ENCODE data around the gene SCRN3.

DNA sequence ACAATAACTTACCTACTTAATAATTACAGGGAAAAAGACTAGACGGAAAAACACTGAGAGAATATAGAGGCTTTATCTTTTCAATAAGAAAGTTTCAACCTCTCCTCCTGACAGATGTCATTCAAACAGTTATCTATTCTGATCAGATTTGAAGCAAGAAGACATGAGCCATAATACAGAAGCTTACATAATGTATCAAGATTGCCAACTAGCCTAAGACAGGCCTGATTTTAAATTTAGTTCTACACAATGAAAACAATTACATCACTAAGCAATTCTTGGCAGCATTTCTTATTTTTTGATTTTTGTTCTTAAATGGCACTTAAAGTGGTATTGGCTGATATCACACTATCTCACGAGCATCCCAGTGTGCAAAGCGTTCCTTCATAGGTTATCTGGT lies 49.7 kb downstream of the SCRN3 start:
- TF ChIP-seq, protein P1, sequence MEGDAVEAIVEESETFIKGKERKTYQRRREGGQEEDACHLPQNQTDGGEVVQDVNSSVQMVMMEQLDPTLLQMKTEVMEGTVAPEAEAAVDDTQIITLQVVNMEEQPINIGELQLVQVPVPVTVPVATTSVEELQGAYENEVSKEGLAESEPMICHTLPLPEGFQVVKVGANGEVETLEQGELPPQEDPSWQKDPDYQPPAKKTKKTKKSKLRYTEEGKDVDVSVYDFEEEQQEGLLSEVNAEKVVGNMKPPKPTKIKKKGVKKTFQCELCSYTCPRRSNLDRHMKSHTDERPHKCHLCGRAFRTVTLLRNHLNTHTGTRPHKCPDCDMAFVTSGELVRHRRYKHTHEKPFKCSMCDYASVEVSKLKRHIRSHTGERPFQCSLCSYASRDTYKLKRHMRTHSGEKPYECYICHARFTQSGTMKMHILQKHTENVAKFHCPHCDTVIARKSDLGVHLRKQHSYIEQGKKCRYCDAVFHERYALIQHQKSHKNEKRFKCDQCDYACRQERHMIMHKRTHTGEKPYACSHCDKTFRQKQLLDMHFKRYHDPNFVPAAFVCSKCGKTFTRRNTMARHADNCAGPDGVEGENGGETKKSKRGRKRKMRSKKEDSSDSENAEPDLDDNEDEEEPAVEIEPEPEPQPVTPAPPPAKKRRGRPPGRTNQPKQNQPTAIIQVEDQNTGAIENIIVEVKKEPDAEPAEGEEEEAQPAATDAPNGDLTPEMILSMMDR (IDR thresholded peaks at IDR 0.05; ENCODE audit: poor library complexity): no peak
- TF ChIP-seq EZH2phosphoT487 (IDR thresholded peaks at IDR 0.05; ENCODE audit: low read depth, severe bottlenecking, unreplicated experiment) (no peak), EZH2 (IDR thresholded peaks at IDR 0.05; ENCODE audit: borderline replicate concordance) (no peak)

Data from hepatocyte (in vitro differentiated cells).